Type B pancreatic cell (in vitro differentiated cells): ENCODE measurements around the gene MAD1L1. TPM values are rescaled to one million over a fixed set of nuclear protein-coding genes. Genes with fewer than 3 reads are reported as not detected.
"Not testable (repeated sequence)": the region's sequence is repeated elsewhere in the genome, so short reads cannot be mapped to it uniquely, and the experiment has no call there.

Experiments
- DNase-seq: peaks from one replicate; pipeline ENCODE4 v3.0.0; 2021; ENCODE audit warnings: mixed read lengths; ENCODE audit not compliant: unreplicated experiment; ENCODE audit errors: extremely low spot score
- H3K27ac Mint-ChIP-seq: 2 replicates; pipeline ENCODE4 v1.8.0; 2021; ENCODE audit warnings: mild to moderate bottlenecking, mixed read lengths
- H3K27me3 Mint-ChIP-seq: 2 replicates; pipeline ENCODE4 v1.8.0; 2021; ENCODE audit warnings: mixed read lengths
- H3K36me3 Mint-ChIP-seq: 2 replicates; pipeline ENCODE4 v1.8.0; 2021; ENCODE audit warnings: mixed read lengths
- H3K4me1 Mint-ChIP-seq: one replicate; pipeline ENCODE4 v1.8.0; 2021; ENCODE audit warnings: mixed read lengths; ENCODE audit not compliant: unreplicated experiment
- H3K4me3 Mint-ChIP-seq: 2 replicates; pipeline ENCODE4 v1.8.0; 2021; ENCODE audit warnings: mild to moderate bottlenecking, mixed read lengths
- H3K9me3 Mint-ChIP-seq: 2 replicates; pipeline ENCODE4 v1.8.0; 2021; ENCODE audit warnings: mixed read lengths
- total RNA-seq: library from RNA; stranded (reverse); gene quantifications from 2 replicates; pipeline ENCODE4 v1.2.1, GENCODE V29; 2021; ENCODE audit warnings: low replicate concordance
- TF ChIP-seq, protein P1 (sequence below): fragments of 200-600 bp; sonication (generic); conservative IDR thresholded peaks from 2 replicates; pipeline ENCODE4 v1.5.0; 2021; ENCODE audit warnings: antibody characterized with exemption, mild to moderate bottlenecking

MAD1L1 gene
- total RNA-seq, 1 donor from 2014 or later = 40.7 TPM

DNA sequence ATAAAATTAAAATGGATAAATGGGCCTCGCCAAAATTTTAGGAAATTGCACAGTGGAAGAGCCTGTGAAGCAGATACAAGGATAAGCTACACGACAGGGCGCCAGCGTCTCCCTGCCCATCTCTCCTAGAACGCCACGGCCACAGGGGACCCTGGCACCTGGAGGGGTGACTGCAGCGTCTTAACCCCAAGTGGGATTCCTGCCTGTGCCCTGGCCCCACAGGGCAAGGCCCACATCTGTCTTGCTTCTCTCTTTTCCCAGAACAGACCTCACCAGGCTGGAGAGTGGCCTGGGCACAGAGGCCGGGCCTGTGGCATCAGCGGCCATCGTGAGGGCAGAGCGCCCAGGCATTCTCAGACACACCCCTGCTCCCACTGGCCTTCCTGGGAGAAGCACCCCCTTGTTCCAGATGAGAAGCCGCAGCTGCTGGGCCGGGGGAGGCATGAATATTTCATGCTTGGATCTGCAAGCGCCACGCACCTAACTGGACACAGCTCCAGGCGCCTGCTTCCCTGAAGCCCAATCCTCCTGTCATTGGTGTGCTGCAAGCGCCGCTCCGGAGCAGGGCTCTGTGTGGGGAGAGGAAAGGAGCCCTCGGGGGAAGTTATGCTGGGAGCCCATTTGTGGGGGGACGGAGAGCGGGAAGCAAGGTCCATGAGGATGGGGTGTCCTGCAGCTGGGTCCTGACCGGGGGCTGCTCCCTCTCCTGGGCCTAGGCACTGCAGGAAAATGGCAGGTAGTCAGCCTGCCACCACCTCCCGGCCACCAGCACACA is 409.2 kb downstream of the MAD1L1 start:
- Mint-ChIP-seq H3K9me3 (no peaks in the 10 kb centered on the region), H3K4me1 (peaks cover 14% of the 10 kb centered on the region), H3K4me3 (no peak overlapping the region), H3K27me3 (peaks cover 26% of the 10 kb centered on the region), H3K27ac (no peak overlapping the region), H3K36me3 (peaks cover 2% of the 10 kb centered on the region)
- DNase-seq = peak; percentile 16
- TF ChIP-seq, protein P1, sequence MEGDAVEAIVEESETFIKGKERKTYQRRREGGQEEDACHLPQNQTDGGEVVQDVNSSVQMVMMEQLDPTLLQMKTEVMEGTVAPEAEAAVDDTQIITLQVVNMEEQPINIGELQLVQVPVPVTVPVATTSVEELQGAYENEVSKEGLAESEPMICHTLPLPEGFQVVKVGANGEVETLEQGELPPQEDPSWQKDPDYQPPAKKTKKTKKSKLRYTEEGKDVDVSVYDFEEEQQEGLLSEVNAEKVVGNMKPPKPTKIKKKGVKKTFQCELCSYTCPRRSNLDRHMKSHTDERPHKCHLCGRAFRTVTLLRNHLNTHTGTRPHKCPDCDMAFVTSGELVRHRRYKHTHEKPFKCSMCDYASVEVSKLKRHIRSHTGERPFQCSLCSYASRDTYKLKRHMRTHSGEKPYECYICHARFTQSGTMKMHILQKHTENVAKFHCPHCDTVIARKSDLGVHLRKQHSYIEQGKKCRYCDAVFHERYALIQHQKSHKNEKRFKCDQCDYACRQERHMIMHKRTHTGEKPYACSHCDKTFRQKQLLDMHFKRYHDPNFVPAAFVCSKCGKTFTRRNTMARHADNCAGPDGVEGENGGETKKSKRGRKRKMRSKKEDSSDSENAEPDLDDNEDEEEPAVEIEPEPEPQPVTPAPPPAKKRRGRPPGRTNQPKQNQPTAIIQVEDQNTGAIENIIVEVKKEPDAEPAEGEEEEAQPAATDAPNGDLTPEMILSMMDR = no peak

DNA sequence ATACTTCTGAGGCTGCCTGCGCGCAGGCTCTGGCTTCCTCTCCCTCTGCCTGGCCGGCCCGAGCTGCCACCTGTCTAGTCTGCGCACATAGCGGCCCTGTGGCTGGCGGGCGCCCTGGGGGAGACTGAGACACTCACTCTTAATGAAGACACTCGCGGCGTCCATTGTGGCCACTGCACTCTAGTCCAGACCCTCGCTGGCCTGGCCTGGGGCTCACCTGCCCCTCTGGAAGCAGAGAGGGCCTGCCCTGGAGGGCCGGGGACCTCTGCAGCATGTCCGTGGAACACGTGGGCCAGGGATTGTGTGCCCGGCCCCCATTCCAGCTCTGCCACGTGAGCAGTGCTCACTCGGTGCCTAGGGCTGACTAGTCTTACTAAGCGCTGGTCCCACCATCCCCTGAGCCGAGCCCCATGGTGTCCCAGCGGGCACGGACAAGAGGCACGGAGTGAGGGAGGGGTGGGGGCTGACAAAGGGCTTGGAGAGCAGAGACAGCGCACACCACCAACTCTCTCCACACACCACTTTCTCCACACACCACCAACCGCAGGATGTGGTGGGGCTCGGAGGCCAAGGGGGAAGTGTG is 413.4 kb downstream of the MAD1L1 start:
- Mint-ChIP-seq H3K27me3 (peaks cover 28% of the 10 kb centered on the region), H3K36me3 (no peaks in the 10 kb centered on the region), H3K4me1 (peaks cover 20% of the 10 kb centered on the region), H3K27ac (no peak overlapping the region), H3K4me3 (peak overlapping the region; percentile 10), H3K9me3 (no peaks in the 10 kb centered on the region)
- TF ChIP-seq, protein P1 = no peak
- DNase-seq = peak; percentile 64

DNA sequence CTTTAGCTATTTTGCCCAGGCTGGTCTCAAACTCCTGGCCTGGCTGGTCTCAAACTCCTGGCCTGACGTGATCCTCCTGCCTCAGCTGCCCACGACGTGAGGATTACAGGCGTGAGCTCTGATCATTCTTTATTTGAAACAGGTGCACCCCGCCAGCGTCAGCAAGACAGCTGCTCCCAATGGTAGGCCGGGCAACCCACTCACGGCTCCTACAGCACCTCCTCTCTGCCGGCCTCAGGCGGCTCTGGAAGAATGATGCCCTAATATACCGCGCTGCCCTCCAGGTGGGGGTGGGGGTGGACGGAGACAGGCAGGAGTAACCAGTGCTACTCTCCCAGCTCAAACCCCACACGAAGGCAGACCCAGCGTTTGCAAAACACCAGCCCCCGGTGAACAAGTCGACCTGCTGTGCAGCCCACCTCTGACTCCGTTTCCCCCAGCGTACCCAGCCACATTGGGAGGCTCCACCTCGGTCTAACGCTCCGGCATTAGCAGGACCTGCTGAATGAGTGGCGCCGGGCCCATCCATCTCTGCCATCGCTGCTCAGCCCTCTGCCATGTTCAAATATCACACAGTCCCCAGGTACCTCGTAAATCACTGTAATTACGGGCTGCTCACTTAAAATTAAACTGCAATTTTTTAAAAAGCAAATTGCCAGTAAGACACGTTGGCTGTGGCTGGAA is 414.0 kb downstream of the MAD1L1 start:
- TF ChIP-seq, protein P1 = no peak
- peaks cover 28% of the 10 kb centered on the region for H3K27me3 Mint-ChIP-seq
- H3K4me3 Mint-ChIP-seq = peak overlapping the region; percentile 10
- H3K36me3 Mint-ChIP-seq = no peaks in the 10 kb centered on the region
- H3K27ac Mint-ChIP-seq = no peak overlapping the region
- H3K4me1 Mint-ChIP-seq = peaks cover 20% of the 10 kb centered on the region
- peak; percentile 55 for DNase-seq
- H3K9me3 Mint-ChIP-seq = no peaks in the 10 kb centered on the region

DNA sequence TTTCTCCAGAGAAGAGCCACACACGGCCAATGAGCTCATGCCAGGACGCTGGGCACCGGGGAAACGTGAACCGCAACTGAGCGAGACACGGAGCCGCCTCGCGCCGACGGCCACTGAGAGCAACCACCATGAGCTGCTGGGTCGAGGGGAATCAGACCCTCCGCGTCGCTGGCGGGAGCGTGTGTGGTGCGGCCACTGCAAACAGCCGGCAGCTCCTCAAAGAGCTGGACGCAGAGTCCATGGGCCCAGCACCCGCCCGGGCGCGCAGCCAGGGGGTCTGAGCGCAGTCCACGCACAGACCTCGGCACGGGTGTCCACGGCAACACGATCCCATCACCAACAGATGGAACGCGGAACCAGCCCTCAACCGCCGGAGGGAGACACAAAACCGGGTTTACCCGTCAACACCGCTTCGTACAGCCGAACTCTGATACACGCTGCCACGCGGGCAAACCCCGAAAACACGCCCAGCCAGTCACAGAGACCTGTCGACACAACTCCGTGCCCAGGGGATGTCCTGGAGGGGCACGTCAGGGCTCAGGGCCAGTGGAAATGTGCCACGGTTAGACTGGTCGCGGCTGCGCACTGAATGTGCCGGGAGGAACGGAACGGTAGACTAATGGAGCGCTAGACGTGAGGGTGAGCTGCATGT is 415.6 kb downstream of the MAD1L1 start:
- H3K36me3 Mint-ChIP-seq = no peaks in the 10 kb centered on the region
- TF ChIP-seq, protein P1 = no peak
- H3K4me3 Mint-ChIP-seq = no peak overlapping the region
- no peak overlapping the region for H3K27ac Mint-ChIP-seq
- peaks cover 20% of the 10 kb centered on the region for H3K4me1 Mint-ChIP-seq
- peak; percentile 70 for DNase-seq
- no peaks in the 10 kb centered on the region for H3K9me3 Mint-ChIP-seq
- H3K27me3 Mint-ChIP-seq = peaks cover 28% of the 10 kb centered on the region

DNA sequence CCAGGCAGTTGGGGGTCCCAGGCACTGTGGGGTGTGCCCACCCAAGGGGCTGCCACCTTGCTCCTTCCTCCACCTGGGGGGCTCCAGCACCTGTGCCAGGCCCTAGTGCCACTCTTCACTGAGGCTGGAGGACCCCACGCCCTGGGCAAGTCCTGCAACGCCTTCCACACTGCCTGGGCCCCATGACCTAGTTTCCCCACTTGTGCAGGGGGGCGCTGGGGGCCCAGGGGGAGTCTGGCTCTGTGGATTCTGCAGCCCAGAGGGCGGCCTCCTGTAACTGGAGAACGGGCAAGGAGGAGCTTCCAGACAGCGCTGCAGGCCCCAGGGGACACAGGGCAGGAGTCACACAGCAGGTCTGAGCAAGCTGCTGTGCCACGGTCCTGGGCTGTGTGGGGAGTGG is 416.3 kb downstream of the MAD1L1 start:
- not testable (repeated sequence) for H3K27ac Mint-ChIP-seq, H3K36me3 Mint-ChIP-seq, H3K4me3 Mint-ChIP-seq, H3K9me3 Mint-ChIP-seq
- Mint-ChIP-seq H3K27me3 (peaks cover 23% of the 10 kb centered on the region), H3K4me1 (peaks cover 22% of the 10 kb centered on the region)
- peak; percentile 71 for DNase-seq

DNA sequence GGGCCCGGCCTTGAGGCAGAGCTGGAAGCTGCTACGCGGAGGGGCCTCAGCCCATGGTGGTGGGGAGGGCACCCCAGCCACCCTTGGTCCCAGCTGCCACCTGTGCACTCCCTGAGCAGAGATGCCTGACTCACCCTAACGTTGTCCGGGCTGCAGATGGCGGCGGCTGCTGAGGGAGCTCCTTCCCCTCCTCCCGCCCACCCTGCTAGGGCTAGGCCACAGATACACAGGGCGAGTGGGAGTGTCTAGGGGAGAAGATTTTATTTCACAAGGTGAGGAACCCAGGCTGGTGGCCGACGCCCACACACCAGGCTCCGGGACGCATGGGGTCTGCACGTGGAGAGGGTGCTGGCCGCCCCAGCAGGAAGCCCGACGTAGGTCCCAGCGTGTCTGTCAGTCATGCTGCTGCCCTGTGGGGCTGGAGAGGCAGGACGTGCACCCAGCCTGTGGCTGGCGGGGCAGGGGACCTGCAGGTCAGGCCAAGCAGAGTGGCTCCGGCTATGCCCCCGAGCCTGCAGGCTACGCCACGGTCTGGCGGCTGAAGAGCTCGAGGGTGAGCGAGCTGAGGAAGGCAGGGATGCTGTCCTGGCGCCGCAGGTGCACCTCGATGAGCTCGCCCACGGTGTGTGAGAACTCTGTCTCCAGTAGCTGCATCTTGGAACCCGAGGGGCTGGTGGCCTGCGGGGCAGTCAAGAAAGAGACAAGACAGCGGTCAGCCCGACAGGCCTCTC is 417.0 kb downstream of the MAD1L1 start:
- Mint-ChIP-seq H3K4me1 (peaks cover 26% of the 10 kb centered on the region), H3K27me3 (peaks cover 19% of the 10 kb centered on the region)
- not testable (repeated sequence) for H3K9me3 Mint-ChIP-seq, H3K27ac Mint-ChIP-seq, H3K4me3 Mint-ChIP-seq, H3K36me3 Mint-ChIP-seq
- DNase-seq = peak; percentile 67
